GM18498 (cell line): ENCODE data around the gene PARVG.
A peak's percentile ranks its signal among the peaks of the same experiment; 100 is the strongest.

ENCODE experiments used
- ATAC-seq: cut with Tn5 transposase; IDR thresholded peaks from one replicate; pipeline ENCODE4 v1.9.1; 2021; ENCODE audit warnings: mild to moderate bottlenecking, moderate library complexity; ENCODE audit not compliant: unreplicated experiment

The PARVG gene

GRCh38 chr22:44154436-44154942, 26.2 kb upstream of the PARVG start:
- ATAC-seq: no peak

DNA sequence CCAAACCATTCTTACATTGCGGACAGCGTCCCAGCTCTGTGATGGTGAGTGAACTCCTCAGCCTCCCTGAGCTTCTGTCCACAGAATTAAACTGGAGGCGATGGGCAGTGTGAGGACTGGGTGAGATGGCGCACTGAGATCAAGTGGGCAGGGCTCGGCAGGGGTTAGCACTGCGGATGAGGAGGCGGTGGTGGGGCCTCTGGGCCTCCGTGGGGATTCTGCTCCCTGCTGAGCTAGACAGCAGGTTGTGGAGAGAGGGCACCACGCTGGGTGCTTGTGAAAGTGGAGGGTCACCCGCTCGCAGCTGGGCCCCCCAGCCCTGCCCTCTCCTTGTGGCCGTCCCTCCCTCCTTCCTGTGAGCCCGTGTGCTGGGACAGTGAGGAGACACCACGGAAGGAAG, 25.6 kb upstream of the PARVG start:
- no peak for ATAC-seq

DNA sequence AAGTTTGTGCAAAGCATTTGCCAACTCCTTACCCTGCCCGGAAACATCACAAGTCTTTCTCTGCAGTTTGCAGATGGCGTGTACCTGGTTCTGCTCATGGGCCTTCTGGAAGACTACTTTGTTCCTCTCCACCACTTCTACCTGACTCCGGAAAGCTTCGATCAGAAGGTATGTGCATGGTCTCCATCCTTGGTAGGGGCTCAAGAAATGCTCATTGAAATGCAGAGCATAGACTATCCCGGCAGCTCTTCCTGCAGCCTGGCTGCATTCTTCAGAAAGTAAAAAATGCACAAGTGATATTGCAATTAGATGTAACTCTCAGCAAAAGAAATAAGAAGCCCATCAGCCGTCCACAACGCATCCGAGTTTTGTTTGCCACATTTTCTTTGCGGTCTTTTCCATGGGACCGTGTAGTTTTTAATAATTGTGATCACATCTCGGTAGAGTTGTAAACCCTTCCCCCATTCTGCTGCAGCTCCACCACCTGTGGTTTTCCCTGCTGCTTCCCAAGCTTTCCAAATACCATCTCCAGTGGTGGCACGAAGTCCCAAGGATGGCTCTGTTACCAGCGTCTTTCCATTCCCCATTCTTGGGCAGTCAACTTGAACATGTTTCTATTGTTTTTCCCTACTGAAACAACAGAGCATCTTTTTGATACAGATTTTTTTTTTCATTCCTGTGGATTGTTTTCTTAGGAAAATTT, 22.7 kb upstream of the PARVG start:
- no peak for ATAC-seq

DNA sequence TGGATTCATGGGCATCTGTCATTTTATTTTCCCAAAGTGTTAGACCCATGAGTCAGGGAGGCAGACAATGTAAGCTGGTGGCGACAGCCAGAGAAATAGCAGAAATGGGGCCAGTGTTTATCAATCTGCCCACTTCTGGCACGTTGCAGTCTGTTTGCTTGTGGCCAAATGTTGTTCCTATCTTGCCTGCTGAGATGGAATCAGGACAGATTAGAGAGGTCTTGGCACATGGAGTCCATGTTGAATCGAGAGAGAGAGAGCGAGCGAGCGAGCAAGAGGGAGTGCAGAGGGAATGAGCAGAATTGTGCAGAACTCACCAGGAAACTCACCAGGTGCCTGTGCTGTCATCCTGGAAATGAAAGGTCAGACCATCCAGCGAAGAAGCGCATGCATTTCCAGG, 21.9 kb upstream of the PARVG start:
- ATAC-seq: no peak

GRCh38 chr22:44159221-44159620, 21.5 kb upstream of the PARVG start:
- ATAC-seq: no peak

DNA sequence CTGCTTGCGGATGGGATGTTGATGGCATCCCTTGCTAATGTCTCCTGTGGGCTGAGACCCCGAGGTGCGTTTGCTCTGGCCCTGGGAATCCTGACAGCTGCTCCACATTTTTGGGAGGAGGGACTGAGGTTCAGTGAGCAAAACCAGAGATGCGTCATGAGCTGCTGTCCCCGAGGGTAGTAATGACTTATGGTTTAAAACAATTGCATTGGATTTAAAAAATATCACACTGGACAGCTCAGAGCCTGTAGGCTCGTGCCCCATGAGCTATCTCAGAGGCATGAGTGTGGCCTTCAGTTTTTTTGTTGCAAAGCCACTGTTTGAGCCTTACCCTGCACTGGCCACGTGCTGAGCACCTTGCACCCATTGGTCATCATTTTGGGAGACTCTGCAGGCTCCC, 20.9 kb upstream of the PARVG start:
- ATAC-seq: no peak

DNA sequence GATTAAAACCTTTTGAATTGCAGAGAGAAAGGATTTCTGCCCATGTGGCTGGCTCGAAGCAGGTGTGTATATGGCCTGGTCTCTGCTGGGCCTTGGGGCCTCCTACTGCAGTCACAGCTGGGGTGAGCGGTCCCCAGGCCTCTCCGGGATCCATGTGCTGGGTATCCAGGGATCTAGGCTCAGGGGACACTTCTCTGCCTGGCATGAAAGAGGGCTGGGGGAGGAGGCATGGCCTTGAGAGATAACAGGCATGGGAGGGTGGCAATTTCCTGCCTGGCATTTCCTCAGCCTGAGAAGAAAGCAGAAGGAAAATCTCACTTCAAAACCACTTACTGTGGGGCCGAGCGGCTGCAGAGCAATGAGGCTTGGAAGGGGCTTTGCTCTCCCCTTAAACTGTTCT, 20.3 kb upstream of the PARVG start:
- ATAC-seq: no peak

DNA sequence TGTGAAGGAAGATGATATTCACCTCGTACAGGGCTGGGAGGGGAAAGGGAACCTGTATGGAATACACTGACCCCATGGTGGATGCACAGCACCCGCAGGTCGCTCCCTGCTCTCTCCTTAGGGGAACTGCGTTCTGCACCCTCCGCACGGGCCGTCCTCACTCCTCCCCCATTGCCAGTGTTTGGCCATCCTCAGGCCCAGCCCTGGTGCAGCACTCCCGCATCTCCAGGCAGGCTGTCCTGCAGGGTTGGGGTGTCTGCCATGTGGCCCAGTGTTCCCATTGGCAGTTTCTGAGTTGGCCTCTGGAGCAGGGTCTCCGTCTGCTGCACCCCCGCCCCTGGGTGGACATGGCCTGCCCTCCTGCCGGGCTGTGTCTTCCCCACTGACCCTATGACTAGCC, 19.1 kb upstream of the PARVG start:
- no peak for ATAC-seq

DNA sequence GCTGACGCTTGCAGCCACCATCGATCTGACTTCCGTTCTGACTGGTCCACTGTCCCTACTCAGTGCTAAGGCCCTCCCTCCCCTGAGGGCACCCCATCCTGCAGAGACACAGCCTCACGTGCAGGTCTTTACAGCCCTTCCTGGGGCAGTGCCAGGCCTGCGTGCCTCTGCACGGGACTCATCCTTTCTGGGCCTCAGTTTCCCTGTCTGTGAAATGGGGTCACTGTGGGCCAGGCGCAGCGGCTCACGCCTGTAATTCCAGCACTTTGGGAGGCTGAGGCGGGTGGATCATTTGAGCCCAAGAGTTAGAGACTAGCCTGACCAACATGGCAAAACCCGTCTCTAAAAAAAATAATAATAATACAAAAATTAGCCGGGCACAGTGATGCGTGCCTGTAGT, 17.8 kb upstream of the PARVG start:
- ATAC-seq: no peak

- ATAC-seq: no peak
These were observed 17.2 kb upstream of the PARVG start for GRCh38 chr22:44163536-44163935.

DNA sequence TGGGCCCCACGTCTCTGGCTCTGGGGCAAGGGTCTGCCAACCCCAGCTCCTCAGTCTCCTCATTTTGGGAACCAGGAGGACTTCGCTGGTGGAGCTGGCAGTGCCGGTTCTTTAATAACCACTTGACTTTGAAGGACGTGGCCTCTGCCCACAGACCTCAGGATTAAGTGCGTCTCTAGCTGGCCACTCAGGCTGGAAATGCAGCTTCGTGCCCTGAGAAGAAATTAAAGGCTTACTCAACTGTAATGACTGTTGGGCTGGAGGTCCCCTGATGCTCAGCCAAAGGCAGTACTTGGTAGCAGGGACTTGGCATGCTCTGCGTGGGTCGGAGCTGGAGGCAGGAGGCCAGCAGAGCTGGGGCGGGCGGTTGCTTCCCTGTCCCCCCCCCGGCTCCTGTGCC, 16.7 kb upstream of the PARVG start:
- no peak for ATAC-seq

DNA sequence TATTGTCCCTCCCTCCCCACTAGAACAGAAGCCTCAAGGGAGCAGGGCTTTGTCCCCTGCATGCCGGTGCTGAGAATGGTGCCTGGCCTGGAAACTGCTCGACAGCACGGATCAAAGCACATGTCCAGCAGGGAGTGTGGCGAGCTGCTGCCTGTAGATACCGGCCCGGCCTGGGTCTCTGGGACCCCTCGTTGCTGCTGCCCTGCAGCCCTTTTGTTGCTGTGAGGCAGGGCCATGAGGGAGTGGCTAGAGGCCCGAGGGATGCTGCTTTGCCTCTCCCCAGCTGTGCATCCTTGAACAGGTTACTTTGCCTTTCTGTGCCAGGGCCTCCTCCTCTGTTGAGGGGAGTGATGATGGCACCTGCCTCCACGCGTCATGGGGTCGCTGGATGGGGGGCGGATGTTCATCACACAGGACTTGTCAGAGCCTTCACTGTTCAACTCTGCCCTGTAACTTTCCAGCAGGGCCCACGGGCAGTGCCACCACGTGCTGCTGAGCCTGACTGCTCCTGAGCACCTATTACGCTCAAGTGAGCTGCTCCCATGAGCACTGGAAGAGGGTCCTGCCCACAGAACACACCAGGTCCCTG, 15.3 kb upstream of the PARVG start:
- ATAC-seq: no peak

DNA sequence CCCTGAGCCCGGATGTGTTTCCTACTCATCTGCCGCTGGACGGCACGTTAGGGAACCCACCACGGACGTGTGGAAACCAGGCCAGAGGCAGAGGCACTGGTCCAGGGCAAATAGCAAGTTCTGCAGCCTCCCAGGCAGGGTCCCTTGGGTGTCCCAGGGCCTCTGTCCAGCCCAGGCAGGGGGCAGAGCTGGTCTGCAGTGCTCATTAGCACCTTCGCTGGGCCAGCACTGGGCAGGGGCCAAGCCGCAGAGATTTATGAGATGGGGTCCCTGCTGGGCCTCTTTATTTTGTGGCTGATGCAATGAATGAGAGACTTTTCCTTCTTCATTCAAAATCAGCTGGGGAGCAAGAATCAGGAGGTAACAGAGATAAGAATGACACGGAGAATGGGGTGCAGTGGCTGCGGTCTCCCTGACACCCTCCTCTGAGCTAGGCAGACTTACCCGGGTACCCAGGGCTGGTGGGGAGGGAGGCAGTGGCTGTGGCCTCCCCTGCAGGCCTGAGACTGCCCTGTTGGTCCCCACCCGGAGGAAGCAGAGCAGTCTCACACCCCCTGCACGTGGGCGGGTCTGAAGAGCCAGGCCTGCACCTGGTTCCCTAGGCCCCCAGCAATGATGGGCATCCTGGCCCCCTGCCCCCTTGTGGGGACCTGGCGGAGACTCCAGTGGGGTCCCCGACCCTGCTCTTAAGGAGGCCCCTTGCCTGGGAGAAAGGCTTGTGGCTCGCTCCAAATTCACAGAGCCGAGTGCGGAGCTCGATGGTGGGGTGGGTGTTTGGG, 14.0 kb upstream of the PARVG start:
- ATAC-seq: no peak

DNA sequence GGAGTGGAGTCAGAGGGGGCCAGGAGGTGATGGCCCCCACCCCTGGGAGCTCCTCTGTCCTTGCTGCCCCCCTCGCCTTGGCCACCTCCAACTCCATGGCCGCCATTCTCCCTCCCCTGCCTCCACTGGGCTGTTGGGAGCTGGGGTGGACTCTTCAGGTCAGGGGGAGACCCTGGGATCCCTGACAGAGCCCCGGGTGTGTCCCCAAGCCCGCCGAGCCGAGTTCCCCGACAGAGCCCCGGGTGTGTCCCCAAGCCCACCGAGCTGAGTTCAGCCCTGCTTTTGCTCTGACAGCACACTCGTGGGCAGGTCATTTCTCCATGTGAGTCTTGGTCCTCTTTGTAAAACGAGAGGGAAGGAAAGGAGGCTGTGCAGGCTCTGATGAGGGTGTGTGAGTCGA, 13.2 kb upstream of the PARVG start:
- no peak for ATAC-seq

DNA sequence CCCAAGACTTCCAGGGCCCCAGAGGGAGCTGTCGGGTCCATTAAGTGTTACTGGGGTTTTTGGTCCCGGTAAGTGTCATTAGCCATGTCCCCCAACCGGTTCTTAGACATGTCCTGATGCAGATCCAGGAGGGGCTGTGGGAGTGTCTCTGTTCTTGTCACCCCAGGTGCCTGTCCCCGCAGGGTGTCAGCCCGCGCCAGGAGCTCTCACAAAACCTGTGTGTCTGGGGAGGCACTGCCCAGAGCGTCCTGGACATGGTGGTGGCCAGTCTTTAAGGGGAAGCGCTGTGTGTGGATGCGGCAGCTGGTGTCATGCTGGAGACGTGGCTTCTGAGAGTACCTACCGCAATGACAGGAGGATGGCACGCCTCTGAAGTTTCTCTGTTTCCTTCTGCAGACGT, 12.5 kb upstream of the PARVG start:
- ATAC-seq: no peak

DNA sequence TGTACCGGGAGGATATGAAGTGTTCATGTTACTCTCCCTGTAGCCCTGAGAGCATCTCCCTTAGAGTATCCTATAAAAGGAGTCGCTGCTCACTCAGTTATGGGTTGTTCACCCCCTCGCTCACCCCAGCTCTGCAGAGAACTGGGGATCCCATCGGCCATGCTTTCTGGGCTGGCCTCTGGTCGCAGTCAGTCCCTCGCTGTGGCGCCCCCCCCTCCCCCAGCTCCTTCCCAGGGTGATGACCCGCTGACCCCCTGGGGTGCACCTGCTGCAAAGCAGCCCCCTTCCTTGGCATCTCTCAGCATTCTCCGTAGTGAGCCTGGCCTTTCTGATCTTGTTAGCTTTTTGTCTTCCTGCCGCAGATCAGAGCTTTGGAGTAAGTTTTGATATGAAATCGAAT, 10.3 kb upstream of the PARVG start:
- no peak for ATAC-seq

DNA sequence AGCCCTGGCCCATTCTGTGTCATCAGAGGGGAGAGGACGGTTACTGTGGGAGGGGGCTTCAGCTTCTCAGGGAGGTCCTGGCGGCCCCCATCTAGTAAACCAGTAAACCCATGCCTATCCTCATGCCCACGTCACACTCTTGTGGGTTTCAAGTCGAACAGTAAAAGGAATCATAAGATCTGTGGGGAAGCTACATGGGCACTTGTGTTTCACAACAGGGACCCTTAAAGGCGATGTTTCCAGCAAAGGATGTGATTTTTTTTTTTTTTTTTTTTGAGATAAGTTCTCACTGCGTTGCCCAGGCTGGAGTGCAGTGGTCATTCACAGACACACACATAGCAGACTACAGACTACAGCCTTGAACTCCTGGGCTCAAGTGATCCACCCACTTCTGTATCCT, 9.2 kb upstream of the PARVG start:
- no peak for ATAC-seq

DNA sequence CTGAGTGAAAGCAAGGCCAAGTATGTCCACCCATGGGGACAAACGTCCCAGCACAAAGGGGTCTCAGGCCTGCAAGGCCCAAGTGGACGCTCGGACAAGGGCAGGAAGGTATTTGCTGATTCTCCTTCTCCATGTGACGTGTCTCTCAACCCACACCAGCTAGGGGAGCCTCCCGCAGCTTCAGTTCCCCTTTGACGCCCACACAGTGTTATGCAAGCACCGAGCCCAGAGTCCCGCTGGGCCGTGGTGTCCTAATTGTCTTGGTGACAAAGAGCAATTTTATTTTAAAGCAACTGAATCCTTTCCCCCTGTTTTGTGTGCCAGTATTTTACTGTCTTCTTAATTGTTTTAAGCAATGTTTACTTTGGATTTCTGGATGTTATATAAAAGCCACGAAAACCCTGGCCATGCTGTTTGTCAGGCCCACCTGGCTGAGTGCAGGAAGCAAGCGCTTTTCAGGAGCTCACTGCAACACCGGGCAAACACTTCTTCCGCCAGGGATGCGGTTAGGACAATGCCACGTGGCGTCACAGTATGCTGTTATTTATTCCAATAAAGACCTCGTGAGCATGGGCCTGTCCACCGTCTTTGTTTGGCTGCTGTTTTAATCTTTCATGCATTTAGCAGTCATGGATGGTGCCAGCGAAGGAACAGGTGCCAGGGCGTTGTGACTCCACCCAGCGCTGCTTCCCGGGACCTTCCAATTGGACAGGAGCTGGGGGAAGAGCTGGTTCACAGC, 8.2 kb upstream of the PARVG start:
- ATAC-seq: peak; percentile 74

DNA sequence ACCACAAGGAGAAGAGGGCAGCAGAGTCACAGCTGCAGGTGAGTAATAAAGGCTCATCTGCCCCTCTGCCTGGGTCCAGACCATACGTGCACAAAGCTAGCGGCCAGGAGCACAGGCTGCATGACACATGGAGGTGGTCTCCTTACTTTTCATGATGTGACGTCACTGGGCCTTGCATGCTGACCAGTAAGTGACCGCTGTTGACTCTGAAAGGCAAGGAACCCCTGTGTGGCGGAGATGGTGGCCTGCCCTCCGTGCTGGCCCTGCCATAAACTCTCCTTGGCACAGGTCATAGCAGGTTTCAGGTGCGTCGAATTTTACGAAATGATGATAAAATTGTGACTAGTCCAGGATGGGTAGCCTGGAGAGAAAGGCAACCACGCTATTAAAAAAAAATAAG, 7.6 kb upstream of the PARVG start:
- ATAC-seq: no peak

GRCh38 chr22:44175676-44176075, 5.0 kb upstream of the PARVG start:
- ATAC-seq: no peak

- no peak for ATAC-seq
These were observed 1.3 kb upstream of the PARVG start for GRCh38 chr22:44179196-44179988.
